AG09309 (cell line): ENCODE data around the gene PPP2R5A.

Experiments used
- DNase-seq: peaks from one replicate; pipeline ENCODE4 v3.0.0-alpha.2; 2010; ENCODE audit warnings: low read depth
- H3K4me3 ChIP-seq: 2 replicates; pipeline ENCODE4 v1.5.1; 2011; ENCODE audit warnings: mild to moderate bottlenecking, low read depth, low read length, moderate library complexity; ENCODE audit not compliant: control insufficient read depth
- CTCF ChIP-seq: IDR thresholded peaks from 2 replicates; pipeline ENCODE4 v1.5.1; 2011; ENCODE audit warnings: mild to moderate bottlenecking, low read depth, low read length, inconsistent platforms; ENCODE audit not compliant: insufficient read depth, control insufficient read depth; ENCODE audit errors: missing control alignments

Gene PPP2R5A

GRCh38 chr1:212344905-212345304, 59.7 kb downstream of the PPP2R5A start:
- TF ChIP-seq CTCF = no peak
- no peak overlapping the region for H3K4me3 ChIP-seq
- DNase-seq = no peak

GRCh38 chr1:212346601-212347000, 61.4 kb downstream of the PPP2R5A start:
- H3K4me3 ChIP-seq = no peak overlapping the region
- DNase-seq = no peak
- no peak for TF ChIP-seq CTCF

- TF ChIP-seq CTCF = no peak
- no peak overlapping the region for H3K4me3 ChIP-seq
- no peak for DNase-seq
Measured at GRCh38 chr1:212351588-212352362, 66.6 kb downstream of the PPP2R5A start.

- H3K4me3 ChIP-seq = no peak overlapping the region
- no peak for DNase-seq
- no peak for TF ChIP-seq CTCF
Measured at GRCh38 chr1:212353181-212353580, 68.0 kb downstream of the PPP2R5A start.

- DNase-seq = no peak
- H3K4me3 ChIP-seq = no peak overlapping the region
- TF ChIP-seq CTCF = no peak
Measured at GRCh38 chr1:212354464-212354863, 69.3 kb downstream of the PPP2R5A start.

GRCh38 chr1:212355230-212355969, 70.2 kb downstream of the PPP2R5A start:
- no peak for DNase-seq
- TF ChIP-seq CTCF = no peak
- H3K4me3 ChIP-seq = no peak overlapping the region
